SK-N-SH treated with all-trans-retinoic acid at 6 μM for 48 hours (cell line): ENCODE measurements around the gene NLRP1.

Source experiments
- CREB5 ChIP-seq: fragments of 250-450 bp; sonication (Bioruptor Pico); IDR thresholded peaks from 2 replicates; pipeline ENCODE4 v1.5.1; 2020; ENCODE audit warnings: low read depth, mild to moderate bottlenecking, moderate library complexity
- CSRNP3 ChIP-seq: fragments of 250-450 bp; sonication (Bioruptor Pico); IDR thresholded peaks from 2 replicates; pipeline ENCODE4 v1.5.1; 2021; ENCODE audit warnings: mild to moderate bottlenecking, moderate library complexity
- ISL1 ChIP-seq: fragments of 250-450 bp; sonication (Bioruptor Pico); IDR thresholded peaks from 2 replicates; pipeline ENCODE4 v2.1.2; 2022; ENCODE audit warnings: mild to moderate bottlenecking, moderate library complexity
- PATZ1 ChIP-seq: fragments of 250-450 bp; sonication (Bioruptor Pico); IDR thresholded peaks from 2 replicates; pipeline ENCODE4 v1.8.0; 2020; ENCODE audit warnings: mild to moderate bottlenecking, moderate library complexity, borderline replicate concordance
- POU6F1 ChIP-seq: fragments of 250-450 bp; sonication (Bioruptor Pico); IDR thresholded peaks from 2 replicates; pipeline ENCODE4 v1.8.0; 2021; ENCODE audit warnings: low read depth, mild to moderate bottlenecking, moderate library complexity, borderline replicate concordance
- RARB ChIP-seq: fragments of 250-450 bp; sonication (Bioruptor Pico); IDR thresholded peaks from 2 replicates; pipeline ENCODE4 v1.8.0; 2021; ENCODE audit warnings: mild to moderate bottlenecking, moderate library complexity
- SNAI2 ChIP-seq: fragments of 250-450 bp; sonication (Bioruptor Pico); IDR thresholded peaks from 2 replicates; pipeline ENCODE4 v1.5.0; 2020; ENCODE audit warnings: mild to moderate bottlenecking, moderate library complexity
- TCF4 ChIP-seq: fragments of 250-450 bp; sonication (Bioruptor Pico); IDR thresholded peaks from 2 replicates; pipeline ENCODE4 v1.8.0; 2021; ENCODE audit warnings: mild to moderate bottlenecking, moderate library complexity, borderline replicate concordance
- TSHZ2 ChIP-seq: fragments of 250-450 bp; sonication (Bioruptor Pico); IDR thresholded peaks from 2 replicates; pipeline ENCODE4 v1.5.0; 2020; ENCODE audit warnings: mild to moderate bottlenecking, moderate library complexity
- ZC3H10 ChIP-seq: fragments of 250-450 bp; sonication (Bioruptor Pico); IDR thresholded peaks from 2 replicates; pipeline ENCODE4 v1.5.1; 2021; ENCODE audit warnings: mild to moderate bottlenecking, moderate library complexity
- ZFP3 ChIP-seq: fragments of 250-450 bp; sonication (Bioruptor Pico); IDR thresholded peaks from 2 replicates; pipeline ENCODE4 v1.5.0; 2020; ENCODE audit warnings: mild to moderate bottlenecking, moderate library complexity
- ZFP30 ChIP-seq: fragments of 450-650 bp; formaldehyde crosslinking; IDR thresholded peaks from 2 replicates; pipeline ENCODE4 v1.5.0; 2022; ENCODE audit warnings: mild to moderate bottlenecking, moderate library complexity
- ZNF70 ChIP-seq: fragments of 450-650 bp; formaldehyde crosslinking; IDR thresholded peaks from 2 replicates; pipeline ENCODE4 v1.5.0; 2020; ENCODE audit warnings: mild to moderate bottlenecking, moderate library complexity
- ZNF8 ChIP-seq: fragments of 450-650 bp; formaldehyde crosslinking; IDR thresholded peaks from 2 replicates; pipeline ENCODE4 v1.5.0; 2020; ENCODE audit warnings: mild to moderate bottlenecking, moderate library complexity

GRCh38 chr17:5481451-5481850 lies 102.9 kb downstream of the NLRP1 start:
- no peak for TF ChIP-seq CREB5 (CRISPR knock-in tag)
- TF ChIP-seq ZFP30 (CRISPR knock-in tag), result no peak
- TF ChIP-seq TSHZ2 (CRISPR knock-in tag), result no peak
- TF ChIP-seq SNAI2 (CRISPR knock-in tag), result no peak
- no peak for TF ChIP-seq PATZ1
- no peak for TF ChIP-seq ZFP3
- no peak for TF ChIP-seq ISL1 (CRISPR knock-in tag)
- no peak for TF ChIP-seq ZC3H10 (CRISPR knock-in tag)
- TF ChIP-seq ZNF70, result no peak
- TF ChIP-seq TCF4 (CRISPR knock-in tag), result no peak
- TF ChIP-seq ZNF8 (CRISPR knock-in tag), result no peak
- TF ChIP-seq CSRNP3 (CRISPR knock-in tag), result no peak
- no peak for TF ChIP-seq RARB (CRISPR knock-in tag)
- TF ChIP-seq POU6F1 (CRISPR knock-in tag), result no peak
